ENCODE data around the gene FKRP.
"Not testable (repeated sequence)": the region's sequence is repeated elsewhere in the genome, so short reads cannot be mapped to it uniquely, and the experiment has no call there.

The FKRP gene

DNA sequence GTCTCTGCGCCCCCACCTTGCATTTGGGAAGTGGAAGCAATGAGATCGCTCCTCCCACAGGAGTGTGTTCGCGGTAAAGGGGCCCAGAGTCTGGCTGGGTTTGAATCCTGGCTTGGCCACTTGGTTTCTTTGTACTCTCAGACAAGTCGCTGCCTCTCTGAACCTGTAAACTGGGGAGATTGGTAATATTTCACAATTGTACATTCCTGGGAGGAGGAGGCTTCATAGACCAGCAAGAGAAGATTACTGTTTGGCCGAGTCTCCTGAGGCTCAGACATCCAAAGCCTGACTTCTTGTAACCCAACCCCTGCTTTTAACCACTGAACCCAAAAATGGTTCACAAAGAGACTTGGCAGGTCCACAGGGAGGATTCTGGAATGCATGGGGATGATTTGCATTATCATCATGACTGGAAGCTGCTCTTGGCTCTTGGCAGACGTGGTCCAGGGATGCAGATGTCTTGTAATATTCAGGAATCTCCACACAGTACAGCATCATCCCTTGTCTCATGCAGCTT, 14.0 kb downstream of the FKRP start:
- no peak for DNase-seq (ENCODE audit: low spot score)

DNA sequence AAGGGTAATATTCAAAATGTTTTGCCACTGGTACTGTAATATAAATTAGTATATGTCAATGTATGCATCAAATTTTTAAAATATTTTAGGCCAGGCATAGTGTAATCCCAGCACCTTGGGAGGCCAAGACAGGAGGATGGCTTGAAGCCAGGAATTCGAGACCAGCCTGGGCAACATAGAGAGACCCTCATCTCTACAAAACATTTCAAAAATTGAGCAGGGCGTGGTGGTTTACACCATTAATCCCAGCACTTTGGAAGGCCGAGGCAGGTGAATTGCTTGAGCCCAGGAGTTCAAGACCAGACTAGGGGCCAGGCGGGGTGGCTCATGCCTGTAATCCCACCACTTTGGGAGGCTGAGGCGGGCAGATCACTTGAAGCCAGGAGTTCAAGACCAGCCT, 14.5 kb downstream of the FKRP start:
- DNase-seq (ENCODE audit: low spot score), result no peak

DNA sequence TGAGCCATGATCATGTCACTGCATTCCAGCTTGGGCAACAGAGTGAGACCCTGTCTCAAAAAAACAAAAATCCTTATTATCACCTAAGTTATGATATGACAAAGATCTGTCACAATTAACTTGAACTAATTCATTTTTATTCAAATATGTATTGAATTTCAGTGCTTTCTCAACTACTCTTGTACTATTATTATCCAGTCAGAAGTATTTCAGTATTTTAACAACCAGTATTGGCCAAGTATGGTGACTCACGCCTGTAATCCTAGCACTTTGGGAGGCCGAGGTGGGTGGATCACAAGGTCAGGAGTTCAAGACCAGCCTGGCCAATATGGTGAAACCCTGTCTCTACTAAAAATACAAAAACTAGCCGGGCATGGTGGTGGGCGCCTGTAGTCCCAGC, 15.0 kb downstream of the FKRP start:
- DNase-seq (ENCODE audit: low spot score), result not testable (repeated sequence)

DNA sequence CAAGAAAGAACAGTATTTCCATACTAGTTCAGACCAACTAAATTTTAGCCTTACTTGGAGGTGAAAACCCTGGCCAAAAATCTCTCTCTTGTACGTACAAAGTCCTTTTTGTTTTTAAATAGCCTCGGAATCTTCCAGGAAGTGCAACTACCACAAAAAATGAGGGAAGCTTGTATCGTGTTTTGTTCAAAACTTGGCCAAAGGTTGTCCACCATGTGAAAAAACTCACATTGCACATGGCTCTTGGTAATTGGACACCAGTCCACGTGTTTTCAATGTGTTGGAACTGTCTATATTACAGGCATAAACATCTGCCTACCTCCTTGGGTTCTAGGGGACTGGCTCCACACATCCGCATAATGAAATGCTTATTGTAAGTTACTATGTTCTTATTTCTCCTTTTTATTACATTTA, 15.6 kb downstream of the FKRP start:
- no peak for DNase-seq (ENCODE audit: low spot score)

DNA sequence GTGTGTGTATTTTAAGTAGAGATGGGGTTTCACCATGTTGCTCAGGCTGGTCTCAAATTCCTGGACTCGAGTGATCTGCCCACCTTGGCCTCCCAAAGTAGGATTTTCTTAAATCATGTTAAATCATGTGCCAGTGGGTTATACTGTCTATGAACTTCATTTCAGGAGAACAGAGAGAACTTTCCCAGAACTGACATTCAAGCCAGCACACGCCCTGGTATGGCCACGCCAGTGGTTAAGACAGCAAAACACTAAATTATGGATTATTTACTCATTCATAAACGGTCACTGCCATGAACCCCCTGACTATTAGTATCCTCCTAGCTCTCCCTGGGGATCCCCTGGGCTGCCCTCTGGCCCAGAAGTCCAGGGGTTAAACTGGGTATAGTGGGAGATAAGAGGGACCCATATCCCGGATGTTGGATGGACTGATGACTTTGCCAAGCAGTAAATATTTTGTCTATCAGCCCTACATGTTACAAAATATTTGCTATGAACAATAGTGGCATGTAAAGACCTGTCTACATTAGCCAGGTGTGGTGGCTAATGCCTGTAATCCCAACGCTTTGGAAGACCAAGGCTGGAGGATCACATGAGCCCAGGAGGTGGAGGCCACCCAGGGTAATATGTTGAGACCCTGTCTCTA, 16.5 kb downstream of the FKRP start:
- DNase-seq (ENCODE audit: low spot score), result no peak

DNA sequence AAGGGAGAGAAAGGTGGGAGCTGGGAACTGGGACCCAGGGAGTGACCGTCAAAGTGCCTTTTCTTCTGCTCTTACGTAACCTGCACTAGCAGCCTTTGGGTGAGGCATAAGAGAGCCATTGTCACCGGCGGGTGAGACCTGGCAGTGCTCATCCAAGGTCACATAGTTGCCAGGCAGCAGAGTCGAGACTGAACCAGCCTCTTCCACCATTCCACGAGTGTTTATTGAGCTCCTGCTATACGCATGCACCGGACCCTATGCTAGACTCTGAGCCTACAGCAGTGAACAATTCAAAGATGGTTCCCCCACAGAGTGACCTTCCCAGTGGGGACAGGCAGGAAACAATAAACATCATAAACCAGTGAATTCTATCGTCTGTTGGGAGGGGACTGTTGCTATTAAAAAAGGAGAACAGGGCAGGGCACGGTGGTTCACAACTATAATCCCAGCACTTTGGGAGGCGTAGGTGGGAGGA, 19.0 kb downstream of the FKRP start:
- no peak for DNase-seq (ENCODE audit: low spot score)

DNA sequence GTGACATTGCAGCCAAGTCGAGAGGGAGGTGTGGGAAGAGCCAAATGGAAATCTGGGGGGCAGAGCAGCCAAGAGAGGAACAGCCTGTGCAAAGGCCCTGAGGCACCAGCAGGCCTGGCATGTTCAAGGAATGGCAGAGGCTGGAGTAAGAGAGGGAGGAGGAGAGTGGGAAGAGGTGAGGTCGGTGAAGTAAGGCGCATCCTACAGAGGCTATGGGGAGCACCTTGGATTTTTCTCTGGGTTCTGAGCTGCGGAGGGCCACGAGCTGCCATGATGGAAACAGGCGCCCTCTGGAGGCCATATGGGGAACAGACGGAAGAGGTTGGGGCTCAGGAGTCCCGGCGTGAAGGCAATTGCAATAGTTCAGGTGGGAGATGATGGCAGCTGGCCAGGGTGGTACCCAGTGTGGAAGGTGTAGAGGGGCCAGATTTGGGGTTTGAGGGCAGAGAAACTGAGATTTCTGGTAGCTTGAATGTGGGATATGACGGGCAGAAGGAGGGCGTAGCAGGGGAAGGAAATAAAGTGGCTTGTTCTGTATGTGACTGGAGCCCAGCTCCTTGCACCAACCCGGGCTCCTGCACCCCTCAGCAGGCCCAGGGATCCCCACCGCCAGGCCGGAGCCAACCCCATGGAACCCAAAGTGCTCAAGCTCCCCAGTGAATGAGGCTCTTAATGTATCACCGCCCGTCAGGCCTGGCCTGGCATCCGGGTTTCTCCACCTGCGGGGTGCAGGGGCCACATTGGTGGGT, 20.9 kb downstream of the FKRP start:
- DNase-seq (ENCODE audit: low spot score), result peak; percentile 84

DNA sequence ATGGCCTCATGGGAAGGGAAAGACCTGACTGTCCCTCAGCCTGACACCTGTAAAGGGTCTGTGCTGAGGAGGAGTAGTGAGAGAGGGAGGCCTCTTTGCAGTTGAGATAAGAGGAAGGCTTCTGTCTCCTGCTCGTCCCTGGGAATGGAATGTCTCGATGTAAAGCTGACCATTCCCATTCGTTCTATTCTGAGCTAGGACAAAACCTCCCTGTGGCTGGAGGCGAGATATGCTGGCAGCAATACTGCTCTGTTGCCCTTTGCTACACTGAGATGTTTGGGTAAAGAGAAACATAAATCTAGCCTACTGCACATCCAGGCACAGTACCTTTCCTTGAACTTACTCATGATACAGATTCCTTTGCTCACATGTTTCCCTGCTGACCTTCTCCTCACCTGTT, 22.9 kb downstream of the FKRP start:
- DNase-seq (ENCODE audit: low spot score), result not testable (repeated sequence)

DNA sequence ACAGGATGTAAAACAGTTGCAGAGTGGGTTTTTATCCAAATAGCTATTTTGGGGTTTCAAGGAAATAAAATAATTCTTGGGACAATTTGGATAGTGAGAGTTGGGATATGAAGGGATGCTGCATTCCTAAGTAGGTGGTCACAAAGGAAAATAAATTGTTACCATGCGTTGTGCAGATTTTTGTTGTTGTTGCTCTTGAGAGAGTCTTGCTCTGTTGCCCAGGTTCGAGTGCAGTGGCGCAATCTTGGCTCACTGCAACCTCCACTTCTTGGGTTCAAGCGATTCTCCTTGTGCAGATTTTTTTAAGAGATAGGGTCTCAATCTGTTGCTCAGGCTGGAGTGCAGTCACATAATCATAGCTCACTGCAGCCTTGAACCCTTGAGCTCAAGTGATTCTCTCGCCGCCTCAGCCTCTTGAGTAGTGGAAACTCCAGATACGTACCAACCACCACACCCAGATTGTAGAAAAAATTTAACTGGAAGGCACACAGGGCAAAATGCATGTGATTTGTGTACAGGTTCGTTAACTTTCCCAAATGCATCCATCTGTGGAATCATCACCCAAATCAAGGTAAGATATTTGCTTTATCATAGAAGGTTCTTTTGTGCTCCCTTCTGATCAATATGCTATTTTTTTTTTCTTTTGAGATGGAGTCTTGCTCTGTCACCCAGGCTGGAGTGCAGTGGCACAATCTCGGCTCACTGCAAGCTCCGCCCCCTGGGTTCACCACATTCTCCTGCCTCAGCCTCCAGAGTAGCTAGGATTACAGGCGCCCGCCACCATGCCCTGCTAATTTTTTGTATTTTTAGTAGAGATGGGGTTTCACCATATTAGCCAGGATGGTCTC, 26.5 kb downstream of the FKRP start:
- DNase-seq (ENCODE audit: low spot score), result no peak

DNA sequence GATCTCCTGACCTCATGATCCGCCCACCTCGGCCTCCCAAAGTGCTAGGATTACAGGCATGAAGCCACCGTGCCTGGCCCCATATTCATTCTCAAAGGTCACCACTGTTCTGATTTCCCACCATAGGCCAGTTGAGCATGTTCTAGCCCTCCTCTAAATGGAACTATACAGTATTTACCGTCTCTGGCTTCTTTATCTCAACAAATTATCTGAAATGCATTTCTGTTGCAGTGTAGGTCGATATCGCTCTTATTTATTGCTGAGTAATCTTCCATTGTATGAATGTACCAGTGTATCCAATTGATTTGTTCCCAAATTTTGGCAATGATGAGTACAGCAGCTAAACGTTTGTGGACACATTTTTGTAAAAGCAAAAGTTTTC, 27.2 kb downstream of the FKRP start:
- DNase-seq (ENCODE audit: low spot score), result no peak

DNA sequence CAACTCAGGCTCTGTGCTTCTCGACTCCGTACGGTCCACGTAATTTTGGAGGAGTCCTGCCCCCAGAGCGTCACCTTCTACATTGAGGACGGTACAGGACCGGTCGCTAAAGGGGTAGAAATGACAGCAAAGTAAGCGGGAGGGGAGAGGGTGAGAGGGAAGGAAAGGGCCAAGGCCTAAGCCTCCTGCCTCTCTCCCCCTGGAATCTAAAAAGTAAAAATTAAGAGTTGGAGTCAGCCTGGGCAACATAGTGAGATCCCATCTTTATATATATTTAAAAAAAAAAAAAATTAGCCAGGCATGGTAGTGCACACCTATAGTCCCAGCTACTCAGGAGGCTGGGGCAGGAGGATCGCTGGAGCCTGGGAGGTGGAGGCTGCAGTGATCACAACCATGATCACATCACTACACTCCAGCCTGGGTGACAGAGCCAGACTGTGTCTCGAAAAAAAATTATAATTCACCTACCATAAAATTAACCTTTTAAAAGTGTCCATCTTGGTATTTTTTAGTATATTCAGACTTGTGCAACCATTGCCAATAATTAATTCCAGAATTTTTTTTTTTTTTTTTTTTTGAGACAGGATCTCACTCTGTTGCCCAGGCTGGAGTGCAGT, 29.9 kb downstream of the FKRP start:
- DNase-seq (ENCODE audit: low spot score), result no peak

DNA sequence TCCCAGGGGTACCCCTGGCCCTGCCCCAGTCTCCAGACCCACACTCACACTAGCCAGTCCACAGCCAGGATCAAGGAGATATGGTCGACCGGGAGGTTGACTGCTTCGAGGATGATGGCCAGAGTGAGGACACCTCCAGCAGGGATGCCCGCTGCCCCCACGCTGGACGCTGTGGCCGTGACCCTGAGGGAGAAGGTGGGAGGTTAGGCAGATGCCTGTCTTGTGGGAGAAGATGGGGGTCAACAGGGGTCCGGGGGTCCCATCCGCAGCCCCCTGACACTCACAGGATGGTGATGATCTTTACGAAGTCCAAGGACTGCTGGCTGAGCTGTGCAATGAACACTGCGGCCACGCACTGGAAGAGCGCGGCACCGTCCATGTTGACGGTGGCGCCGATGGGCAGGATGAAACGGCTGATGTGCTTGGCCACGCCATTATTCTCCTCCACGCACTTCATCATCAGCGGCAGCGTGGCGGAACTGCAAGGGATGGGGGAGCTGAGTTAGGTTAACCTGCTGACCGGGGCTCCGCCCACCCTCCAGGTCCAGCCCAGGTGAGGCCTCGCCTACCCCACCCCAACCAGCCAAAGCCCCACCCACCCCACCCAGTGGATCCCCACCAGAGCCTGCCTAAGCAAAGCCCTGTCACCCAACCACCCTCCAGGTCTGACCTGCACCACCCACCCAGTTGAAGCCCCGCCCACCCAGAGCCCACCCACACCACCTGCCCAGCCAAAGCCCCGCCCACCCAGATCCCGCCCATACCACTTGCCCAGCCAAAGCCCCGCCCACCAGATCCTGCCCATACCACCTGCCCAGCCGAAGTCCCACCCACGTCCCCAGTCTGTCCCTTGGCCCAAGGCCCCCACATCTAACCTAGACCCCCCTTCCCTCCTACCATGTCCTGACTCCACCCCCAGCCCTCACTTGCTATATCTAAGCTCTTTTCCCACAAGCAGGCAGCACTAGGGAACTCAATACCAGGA, 31.4 kb downstream of the FKRP start:
- DNase-seq (ENCODE audit: low spot score), result peak; percentile 54

DNA sequence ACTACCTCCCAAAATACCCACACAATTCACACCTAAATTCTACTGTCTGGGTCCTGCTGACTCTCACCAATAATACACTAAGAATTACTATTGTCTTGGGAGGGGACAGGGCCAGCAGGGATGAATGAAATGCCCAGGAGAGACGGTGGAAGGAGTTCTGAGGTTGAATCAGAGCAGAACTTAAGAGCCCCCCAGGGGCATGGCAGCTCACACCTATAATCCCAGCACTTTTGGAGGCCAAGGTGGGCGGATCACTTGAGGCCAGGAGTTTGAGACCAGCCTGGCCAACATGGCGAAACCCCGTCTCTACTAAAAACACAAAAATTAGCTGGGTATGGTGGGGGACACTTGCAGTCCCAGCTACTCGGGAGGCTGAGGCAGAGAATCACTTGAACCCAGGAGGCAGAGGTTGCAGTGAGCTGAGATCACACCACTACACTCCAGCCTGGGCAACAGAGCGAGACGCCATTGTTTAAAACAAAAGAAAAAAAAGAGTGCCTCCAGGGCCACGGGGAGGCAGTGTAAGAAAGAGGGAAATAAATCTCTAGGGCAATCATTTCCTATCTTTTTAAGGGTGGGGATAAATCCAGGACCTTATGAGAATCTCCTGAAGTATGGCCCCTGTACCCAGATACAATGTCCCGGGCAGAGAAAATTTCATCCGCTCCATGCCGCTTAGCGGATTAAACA, 32.2 kb downstream of the FKRP start:
- DNase-seq (ENCODE audit: low spot score), result not testable (repeated sequence)

DNA sequence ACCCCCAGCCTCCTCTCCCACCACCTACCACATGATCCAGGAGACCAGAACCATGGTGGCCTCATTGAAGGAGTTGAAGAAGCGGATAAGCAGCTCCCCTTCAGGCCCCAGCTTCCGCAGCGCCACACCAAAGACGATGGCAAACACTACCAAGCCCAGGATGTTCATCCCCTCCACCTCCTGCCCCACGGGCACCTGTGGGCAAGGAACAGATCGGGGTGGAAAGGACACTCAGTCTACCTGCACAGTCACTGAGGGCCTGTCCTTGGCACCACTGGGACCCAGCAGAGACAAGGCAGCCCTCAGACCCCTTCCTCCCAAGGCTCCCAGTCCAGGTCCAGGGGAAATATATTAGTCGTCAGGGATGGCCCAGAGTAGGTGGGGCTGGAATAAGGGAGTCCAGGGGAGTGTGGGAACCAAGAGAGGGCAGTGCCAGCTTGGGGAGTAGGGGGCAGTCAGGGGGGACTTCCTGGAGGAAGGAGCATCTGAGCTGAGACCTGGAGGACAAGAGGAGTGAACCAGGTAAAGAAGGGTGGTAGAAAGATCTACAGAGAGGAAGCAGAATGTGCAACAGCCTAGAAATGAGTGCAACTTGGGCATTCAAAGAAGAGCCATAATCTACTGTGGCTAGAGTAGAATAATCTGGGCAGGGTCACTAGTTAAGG, 36.6 kb downstream of the FKRP start:
- DNase-seq (ENCODE audit: low spot score), result no peak

DNA sequence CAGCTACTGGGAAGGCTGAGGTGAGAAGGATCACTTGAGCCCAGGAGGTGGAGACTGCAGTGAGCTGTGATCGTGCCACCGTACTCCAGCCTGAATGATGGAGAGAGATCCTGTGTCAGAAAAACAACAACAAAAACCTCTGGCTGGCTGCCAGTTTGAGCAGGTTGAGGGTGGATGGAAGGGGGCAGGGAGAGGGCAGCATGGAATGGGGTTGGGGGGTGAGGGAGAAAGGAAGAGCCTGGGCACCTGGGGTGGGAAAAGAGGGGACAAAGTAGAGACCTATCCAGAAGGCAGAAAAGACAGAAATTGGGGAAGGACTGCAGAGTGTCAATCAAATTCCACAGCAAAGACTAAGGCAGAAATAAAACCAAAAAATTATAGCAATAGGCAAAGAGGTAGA, 37.8 kb downstream of the FKRP start:
- no peak for DNase-seq (ENCODE audit: low spot score)

DNA sequence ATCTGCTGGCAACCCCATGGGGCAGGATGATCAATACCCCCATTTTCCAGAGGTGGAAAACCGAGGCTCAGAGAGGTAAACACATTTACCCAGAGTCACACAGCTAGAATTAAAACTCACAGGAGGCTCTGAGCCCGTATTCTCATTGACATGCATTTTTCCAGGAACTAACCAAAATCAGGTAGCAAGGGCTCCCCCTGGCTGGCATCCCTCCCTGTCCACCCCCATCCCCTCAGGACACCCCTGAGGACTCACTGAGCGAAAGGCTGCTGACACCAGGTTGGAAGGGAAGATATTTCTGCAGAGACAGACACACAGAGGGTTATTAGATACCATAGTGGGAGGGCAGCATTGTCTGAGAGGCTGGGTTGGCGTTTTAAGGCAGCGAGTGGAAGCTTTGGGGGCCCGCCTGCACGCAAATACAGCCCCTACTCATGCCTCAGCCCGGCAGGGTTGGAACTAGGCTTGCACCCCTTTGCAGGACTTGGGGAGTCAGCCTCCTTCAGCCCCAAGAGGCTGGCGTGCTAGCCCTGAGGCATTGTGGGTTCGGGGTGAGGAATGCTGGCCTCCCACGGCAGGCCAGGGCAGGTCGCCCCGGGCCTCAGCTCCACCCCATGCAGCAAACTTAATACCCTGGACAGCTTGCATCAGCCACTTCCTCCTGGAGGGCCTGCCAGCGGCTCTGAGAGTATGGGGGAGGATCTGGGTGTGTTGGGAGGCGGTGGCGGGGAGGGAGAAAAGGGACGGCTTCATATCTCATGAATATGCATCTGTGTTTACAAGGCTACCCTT, 38.6 kb downstream of the FKRP start:
- DNase-seq (ENCODE audit: low spot score), result peak; percentile 92

DNA sequence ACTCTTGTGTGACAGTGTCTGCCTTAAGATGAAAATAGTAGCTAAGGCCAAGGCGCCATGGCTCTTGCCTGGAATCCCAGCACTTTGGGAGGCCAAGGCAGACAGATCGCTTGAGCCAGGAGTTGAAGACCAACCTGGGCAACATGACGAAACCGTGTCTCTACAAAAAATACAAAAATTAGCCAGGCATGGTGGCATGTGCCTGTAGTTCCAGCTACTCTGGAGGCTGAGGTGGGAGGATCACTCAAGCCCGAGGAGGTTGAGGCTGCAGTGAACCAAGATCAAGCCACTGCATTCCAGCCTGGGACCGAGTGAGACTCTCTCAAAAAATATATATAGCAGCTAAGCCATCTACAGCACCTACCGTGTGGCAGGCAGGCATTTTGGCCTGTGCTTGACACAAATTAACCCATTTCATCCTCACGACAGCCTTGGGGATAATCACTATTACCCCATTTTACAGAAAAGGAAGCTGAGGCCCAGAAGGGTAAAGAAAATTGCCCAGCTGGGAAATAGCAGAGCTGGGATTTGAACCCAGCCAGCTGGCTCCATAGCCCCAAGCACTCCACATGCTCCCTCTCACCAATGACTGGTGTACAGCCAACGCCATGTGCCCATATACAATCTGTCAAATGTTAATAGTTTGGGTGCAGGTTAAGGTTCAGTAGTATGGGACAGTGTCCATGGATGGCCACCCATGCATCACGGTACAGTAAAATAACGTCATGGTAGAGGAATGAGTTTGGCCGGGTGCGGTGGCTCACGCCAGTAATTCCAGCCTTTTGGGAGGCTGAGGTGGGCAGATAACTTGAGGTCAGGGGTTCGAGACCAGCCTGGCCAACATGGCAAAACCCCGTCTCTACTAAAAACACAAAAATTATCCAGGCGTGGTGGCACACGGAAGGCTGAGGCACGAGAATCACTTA, 39.5 kb downstream of the FKRP start:
- peak; percentile 46 for DNase-seq (ENCODE audit: low spot score)

DNA sequence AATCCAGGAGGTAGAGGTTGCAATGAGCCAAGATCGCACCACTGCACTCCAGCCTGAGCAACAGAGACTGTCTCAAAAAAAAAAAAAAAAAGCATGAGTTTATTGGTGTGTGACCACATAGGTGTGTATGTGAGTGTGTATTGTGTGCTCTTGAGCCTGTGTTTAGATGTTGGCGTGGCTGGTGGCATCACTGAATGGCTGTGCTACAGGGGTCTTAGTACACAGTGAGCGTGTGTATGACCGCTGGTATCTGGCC, 40.1 kb downstream of the FKRP start:
- DNase-seq (ENCODE audit: low spot score), result no peak

Measured in NAMALWA (cell line).